Measurements from ENCODE around the gene NAA40. TPM values are rescaled to one million over a fixed set of nuclear protein-coding genes. Genes with fewer than 3 reads are reported as not detected.

Gene NAA40
- polyA plus RNA-seq = 22.0 TPM
- long read RNA-seq, donor 1, full-length matches to known transcripts = 3 of 3 reads
- long read RNA-seq, donor 1, partial matches to known transcripts = 0 of 3 reads
- long read RNA-seq, donor 1, other reads (novel, unspliced or antisense) = 0 of 3 reads
- long read RNA-seq, donor 2, full-length matches to known transcripts = 4 of 29 reads
- long read RNA-seq, donor 2, partial matches to known transcripts = 25 of 29 reads
- long read RNA-seq, donor 2, other reads (novel, unspliced or antisense) = 0 of 29 reads
- long read RNA-seq, donor 3 = 0 reads
- long read RNA-seq, donor 4 = 0 reads
- long read RNA-seq, donor 5, partial matches to known transcripts = 0 of 1 reads
- long read RNA-seq, donor 5, other reads (novel, unspliced or antisense) = 0 of 1 reads
- long read RNA-seq, donor 6, full-length matches to known transcripts = 7 of 7 reads
- long read RNA-seq, donor 6, partial matches to known transcripts = 0 of 7 reads
- long read RNA-seq, donor 6, other reads (novel, unspliced or antisense) = 0 of 7 reads
- long read RNA-seq, donor 7, partial matches to known transcripts = 0 of 1 reads
- long read RNA-seq, donor 7, other reads (novel, unspliced or antisense) = 0 of 1 reads
- long read RNA-seq, donor 8, full-length matches to known transcripts = 8 of 8 reads
- long read RNA-seq, donor 8, partial matches to known transcripts = 0 of 8 reads
- long read RNA-seq, donor 8, other reads (novel, unspliced or antisense) = 0 of 8 reads
- long read RNA-seq, donor 9, full-length matches to known transcripts = 12 of 12 reads
- long read RNA-seq, donor 9, partial matches to known transcripts = 0 of 12 reads
- long read RNA-seq, donor 9, other reads (novel, unspliced or antisense) = 0 of 12 reads
- long read RNA-seq, donor 10, full-length matches to known transcripts = 5 of 5 reads
- long read RNA-seq, donor 10, partial matches to known transcripts = 0 of 5 reads
- long read RNA-seq, donor 10, other reads (novel, unspliced or antisense) = 0 of 5 reads
- long read RNA-seq, donor 11, full-length matches to known transcripts = 8 of 8 reads
- long read RNA-seq, donor 11, partial matches to known transcripts = 0 of 8 reads
- long read RNA-seq, donor 11, other reads (novel, unspliced or antisense) = 0 of 8 reads

- Histone ChIP-seq H3K4me3 (ENCODE audit: low read length) (peak within 1 kb of the TSS; percentile 63), H3K4me1 (ENCODE audit: control insufficient read depth, insufficient read depth, low read length) (peaks cover 13% of the 10 kb centered on the region), H3K9me3 (ENCODE audit: control insufficient read depth, low read depth, low read length) (no peaks in the 10 kb centered on the region), H3K27ac (ENCODE audit: low read length) (peak within 1 kb of the TSS; percentile 49), H3K27me3 (ENCODE audit: control insufficient read depth, insufficient read depth, low read length) (no peaks in the 10 kb centered on the region), H3K36me3 (ENCODE audit: control insufficient read depth, insufficient read depth, low read length) (no peaks in the 10 kb centered on the region)
- no CpG with 5 or more reads among the region's 92 CpGs for WGBS (ENCODE audit: insufficient coverage, low lambda C conversion rate)
- peak; percentile 98 to 99 for DNase-seq
These were observed at the start of gene NAA40 for GRCh38 chr11:63938479-63939396. TSS of gene NAA40 (plus strand) at chr11:63939002. CDS start at chr11:63939097, 95 bp downstream.

GRCh38 chr11:63889344-63889743 lies 49.5 kb upstream of the NAA40 start:
- WGBS (ENCODE audit: insufficient coverage, low lambda C conversion rate) = no CpG with 5 or more reads among the region's 6 CpGs
- H3K36me3 ChIP-seq (ENCODE audit: control insufficient read depth, insufficient read depth, low read length) = peaks cover 12% of the 10 kb centered on the region
- peak overlapping the region; percentile 98 for H3K27ac ChIP-seq (ENCODE audit: low read length)
- peak; percentile 44 to 70 for DNase-seq
- H3K4me1 ChIP-seq (ENCODE audit: control insufficient read depth, insufficient read depth, low read length) = peaks cover 56% of the 10 kb centered on the region
- H3K9me3 ChIP-seq (ENCODE audit: control insufficient read depth, low read depth, low read length) = no peaks in the 10 kb centered on the region
- H3K4me3 ChIP-seq (ENCODE audit: low read length) = peak overlapping the region; percentile 45
- no peaks in the 10 kb centered on the region for H3K27me3 ChIP-seq (ENCODE audit: control insufficient read depth, insufficient read depth, low read length)

GRCh38 chr11:63890368-63890767 lies 48.4 kb upstream of the NAA40 start:
- H3K36me3 ChIP-seq (ENCODE audit: control insufficient read depth, insufficient read depth, low read length) = peaks cover 20% of the 10 kb centered on the region
- H3K9me3 ChIP-seq (ENCODE audit: control insufficient read depth, low read depth, low read length) = no peaks in the 10 kb centered on the region
- H3K4me3 ChIP-seq (ENCODE audit: low read length) = peak overlapping the region; percentile 16
- H3K4me1 ChIP-seq (ENCODE audit: control insufficient read depth, insufficient read depth, low read length) = peaks cover 50% of the 10 kb centered on the region
- peak overlapping the region; percentile 98 for H3K27ac ChIP-seq (ENCODE audit: low read length)
- no peak for DNase-seq
- H3K27me3 ChIP-seq (ENCODE audit: control insufficient read depth, insufficient read depth, low read length) = no peaks in the 10 kb centered on the region
- no CpG with 5 or more reads among the region's 7 CpGs for WGBS (ENCODE audit: insufficient coverage, low lambda C conversion rate)

DNA sequence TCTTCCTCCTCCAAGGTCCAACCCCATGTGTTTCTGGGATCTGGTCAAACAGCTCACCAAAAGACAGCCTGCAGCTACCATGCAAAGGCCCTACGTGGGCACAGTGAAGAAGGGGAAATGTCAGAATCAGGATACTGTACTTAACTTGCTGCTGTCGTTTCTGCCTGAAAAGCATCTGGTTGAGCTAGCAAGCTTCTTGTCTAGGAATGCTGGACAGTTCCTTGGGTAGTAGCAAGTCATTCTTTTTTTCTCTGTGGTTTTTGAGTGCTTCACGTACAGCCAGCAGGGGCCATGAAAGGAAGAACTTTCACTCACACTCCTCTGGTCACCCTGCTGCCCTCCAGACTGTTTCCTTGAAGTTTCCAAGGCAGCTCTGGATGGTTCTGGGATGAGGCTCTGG lies 46.6 kb upstream of the NAA40 start:
- no CpG with 5 or more reads among the region's 3 CpGs for WGBS (ENCODE audit: insufficient coverage, low lambda C conversion rate)
- Histone ChIP-seq H3K27me3 (ENCODE audit: control insufficient read depth, insufficient read depth, low read length) (no peaks in the 10 kb centered on the region), H3K4me3 (ENCODE audit: low read length) (no peak overlapping the region), H3K4me1 (ENCODE audit: control insufficient read depth, insufficient read depth, low read length) (peaks cover 44% of the 10 kb centered on the region), H3K27ac (ENCODE audit: low read length) (no peak overlapping the region), H3K36me3 (ENCODE audit: control insufficient read depth, insufficient read depth, low read length) (peaks cover 37% of the 10 kb centered on the region), H3K9me3 (ENCODE audit: control insufficient read depth, low read depth, low read length) (no peaks in the 10 kb centered on the region)
- no peak for DNase-seq

GRCh38 chr11:63893355-63893754 lies 45.4 kb upstream of the NAA40 start:
- no peak overlapping the region for H3K4me3 ChIP-seq (ENCODE audit: low read length)
- WGBS (ENCODE audit: insufficient coverage, low lambda C conversion rate) = no CpG with 5 or more reads among the region's 6 CpGs
- no peak overlapping the region for H3K27ac ChIP-seq (ENCODE audit: low read length)
- H3K9me3 ChIP-seq (ENCODE audit: control insufficient read depth, low read depth, low read length) = no peaks in the 10 kb centered on the region
- peaks cover 48% of the 10 kb centered on the region for H3K36me3 ChIP-seq (ENCODE audit: control insufficient read depth, insufficient read depth, low read length)
- H3K4me1 ChIP-seq (ENCODE audit: control insufficient read depth, insufficient read depth, low read length) = peaks cover 35% of the 10 kb centered on the region
- no peak for DNase-seq
- no peaks in the 10 kb centered on the region for H3K27me3 ChIP-seq (ENCODE audit: control insufficient read depth, insufficient read depth, low read length)

GRCh38 chr11:63896071-63896470 lies 42.7 kb upstream of the NAA40 start:
- peaks cover 11% of the 10 kb centered on the region for H3K4me1 ChIP-seq (ENCODE audit: control insufficient read depth, insufficient read depth, low read length)
- peaks cover 73% of the 10 kb centered on the region for H3K36me3 ChIP-seq (ENCODE audit: control insufficient read depth, insufficient read depth, low read length)
- WGBS (ENCODE audit: insufficient coverage, low lambda C conversion rate) = 100% methylated on average over 1 of the region's 4 CpGs
- DNase-seq = no peak
- no peak overlapping the region for H3K27ac ChIP-seq (ENCODE audit: low read length)
- H3K27me3 ChIP-seq (ENCODE audit: control insufficient read depth, insufficient read depth, low read length) = no peaks in the 10 kb centered on the region
- no peaks in the 10 kb centered on the region for H3K9me3 ChIP-seq (ENCODE audit: control insufficient read depth, low read depth, low read length)
- H3K4me3 ChIP-seq (ENCODE audit: low read length) = no peak overlapping the region

DNA sequence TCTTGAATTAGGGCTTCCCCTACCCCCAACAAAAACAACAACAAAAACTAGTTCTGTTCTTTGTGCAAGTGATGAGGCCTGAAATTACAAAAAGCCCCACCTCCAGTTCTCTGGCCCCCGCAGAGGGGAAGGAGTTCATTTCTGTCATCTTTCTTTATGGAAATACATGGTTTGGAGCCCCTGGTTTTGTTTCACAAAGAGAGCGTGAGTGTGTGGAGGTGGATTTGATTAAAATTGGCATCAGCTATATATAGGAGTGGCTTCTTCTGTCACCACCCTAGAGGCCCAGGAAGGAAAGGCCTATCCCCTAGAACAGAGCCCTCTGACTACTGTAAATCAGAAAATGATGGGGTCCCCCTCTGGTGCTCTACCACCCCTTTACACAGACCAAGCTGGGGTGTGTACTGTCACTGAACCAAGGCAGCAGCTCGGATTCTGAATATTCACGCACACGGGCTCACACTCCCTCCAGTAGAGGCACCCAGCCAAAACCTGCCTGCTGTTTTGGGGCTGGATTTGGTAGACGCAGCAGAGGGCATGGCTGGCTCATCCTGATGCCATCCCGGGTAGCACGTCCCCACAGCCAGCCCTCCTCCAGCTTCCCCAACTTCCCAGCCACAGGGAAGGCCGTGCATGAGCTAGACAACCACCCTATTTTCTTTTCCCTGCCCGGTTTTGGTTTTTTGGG lies 41.2 kb upstream of the NAA40 start:
- no peak overlapping the region for H3K27ac ChIP-seq (ENCODE audit: low read length)
- no peaks in the 10 kb centered on the region for H3K27me3 ChIP-seq (ENCODE audit: control insufficient read depth, insufficient read depth, low read length)
- no CpG with 5 or more reads among the region's 10 CpGs for WGBS (ENCODE audit: insufficient coverage, low lambda C conversion rate)
- H3K4me3 ChIP-seq (ENCODE audit: low read length) = no peak overlapping the region
- H3K36me3 ChIP-seq (ENCODE audit: control insufficient read depth, insufficient read depth, low read length) = peaks cover 78% of the 10 kb centered on the region
- no peaks in the 10 kb centered on the region for H3K9me3 ChIP-seq (ENCODE audit: control insufficient read depth, low read depth, low read length)
- DNase-seq = no peak
- H3K4me1 ChIP-seq (ENCODE audit: control insufficient read depth, insufficient read depth, low read length) = no peaks in the 10 kb centered on the region

- Histone ChIP-seq H3K9me3 (ENCODE audit: control insufficient read depth, low read depth, low read length) (no peaks in the 10 kb centered on the region), H3K36me3 (ENCODE audit: control insufficient read depth, insufficient read depth, low read length) (peaks cover 94% of the 10 kb centered on the region), H3K27me3 (ENCODE audit: control insufficient read depth, insufficient read depth, low read length) (no peaks in the 10 kb centered on the region), H3K4me1 (ENCODE audit: control insufficient read depth, insufficient read depth, low read length) (no peaks in the 10 kb centered on the region), H3K27ac (ENCODE audit: low read length) (no peak overlapping the region), H3K4me3 (ENCODE audit: low read length) (no peak overlapping the region)
- WGBS (ENCODE audit: insufficient coverage, low lambda C conversion rate) = no CpG with 5 or more reads among the region's 3 CpGs
- no peak for DNase-seq
These were observed 37.1 kb upstream of the NAA40 start for GRCh38 chr11:63901660-63902059.

DNA sequence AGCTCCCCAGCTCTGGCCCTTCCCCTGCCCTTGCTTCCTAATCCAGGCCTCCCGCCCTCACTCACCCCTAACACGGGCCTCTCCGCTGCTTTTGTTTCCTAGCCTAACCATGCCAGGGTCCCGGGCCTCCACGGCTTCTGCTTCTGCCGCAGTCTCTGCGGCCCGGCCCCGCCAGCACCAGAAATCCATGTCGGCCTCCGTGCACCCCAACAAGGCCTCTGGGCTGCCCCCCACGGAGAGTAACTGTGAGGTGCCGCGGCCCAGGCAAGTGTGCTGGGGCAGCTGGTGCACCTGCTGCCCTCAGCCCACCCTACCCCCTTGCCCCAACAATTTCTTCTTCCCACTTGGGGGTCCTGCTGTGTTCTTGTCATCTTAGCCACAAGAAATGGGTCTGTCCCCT lies 34.9 kb upstream of the NAA40 start:
- WGBS (ENCODE audit: insufficient coverage, low lambda C conversion rate) = no CpG with 5 or more reads among the region's 14 CpGs
- H3K27ac ChIP-seq (ENCODE audit: low read length) = no peak overlapping the region
- H3K27me3 ChIP-seq (ENCODE audit: control insufficient read depth, insufficient read depth, low read length) = no peaks in the 10 kb centered on the region
- no peaks in the 10 kb centered on the region for H3K9me3 ChIP-seq (ENCODE audit: control insufficient read depth, low read depth, low read length)
- H3K4me1 ChIP-seq (ENCODE audit: control insufficient read depth, insufficient read depth, low read length) = no peaks in the 10 kb centered on the region
- H3K36me3 ChIP-seq (ENCODE audit: control insufficient read depth, insufficient read depth, low read length) = peaks cover 93% of the 10 kb centered on the region
- no peak for DNase-seq
- no peak overlapping the region for H3K4me3 ChIP-seq (ENCODE audit: low read length)
